HPDE6-E6E7 (cell line): ENCODE data around the gene CMTM1.
"Not testable (repeated sequence)": the region's sequence is repeated elsewhere in the genome, so short reads cannot be mapped to it uniquely, and the experiment has no call there.

Source experiments
- DNase-seq: peaks from one replicate; pipeline ENCODE4 v3.0.0; 2011; ENCODE audit warnings: missing footprints; ENCODE audit errors: extremely low spot score

CMTM1 gene

GRCh38 chr16:66592241-66592640, 26.0 kb downstream of the CMTM1 start:
- DNase-seq, result no peak

DNA sequence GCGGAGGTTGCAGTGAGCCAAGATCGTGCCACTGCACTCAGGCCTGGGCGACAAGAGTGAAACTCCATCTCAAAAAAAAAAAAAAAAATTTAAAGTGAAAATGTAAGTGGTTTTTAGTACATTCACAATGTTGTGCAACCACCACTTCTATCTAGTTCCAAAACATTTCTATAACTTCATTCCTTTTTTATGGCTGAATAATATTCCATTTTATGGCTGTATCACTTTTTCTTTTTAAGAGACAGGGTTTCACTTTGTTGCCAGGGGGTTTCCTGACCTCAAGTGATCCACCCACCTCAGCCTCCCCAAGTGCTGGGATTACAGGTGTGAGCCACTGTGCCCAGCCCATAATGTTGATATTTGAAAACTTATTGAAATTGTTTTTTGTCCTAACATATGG, 26.6 kb downstream of the CMTM1 start:
- no peak for DNase-seq

DNA sequence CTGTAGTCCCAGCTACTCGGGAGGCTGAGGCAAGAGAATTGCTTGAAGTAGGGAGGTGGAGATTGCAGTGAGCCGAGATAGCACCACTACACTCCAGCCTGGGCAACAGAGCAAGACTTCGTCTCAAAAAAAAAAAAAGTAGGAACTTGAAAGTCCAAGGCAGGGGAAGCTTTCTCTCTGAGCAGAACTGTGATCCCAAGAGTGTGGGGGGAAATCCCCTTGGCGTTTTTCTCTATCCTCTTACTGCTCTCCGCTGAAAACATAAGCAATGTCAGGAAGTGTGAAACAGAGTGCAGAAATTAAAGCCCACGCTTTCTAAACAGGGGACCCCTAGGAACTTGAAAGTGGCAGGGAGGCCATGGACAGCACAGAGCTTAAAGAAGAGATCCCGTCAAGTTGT, 28.5 kb downstream of the CMTM1 start:
- no peak for DNase-seq

DNA sequence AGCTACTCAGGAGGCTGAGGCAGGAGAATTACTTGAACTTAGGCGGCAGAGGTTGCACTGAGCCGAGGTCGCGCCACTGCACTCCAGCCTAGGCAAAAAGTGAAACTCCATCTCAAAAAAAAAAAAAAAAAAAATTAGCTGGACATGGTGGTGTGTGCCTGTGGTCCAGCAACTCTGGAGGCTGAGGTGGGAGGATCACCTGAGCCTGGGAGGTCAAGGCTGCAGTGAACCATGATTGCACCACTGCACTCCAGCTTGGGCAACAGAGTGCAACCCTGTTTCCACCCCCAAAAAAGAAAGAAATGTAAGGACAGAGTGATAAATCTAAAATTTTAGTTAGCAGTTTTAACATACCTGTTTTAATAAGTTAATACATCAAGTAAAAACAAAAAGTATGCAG, 30.3 kb downstream of the CMTM1 start:
- DNase-seq, result not testable (repeated sequence)

GRCh38 chr16:66596986-66597848, 31.0 kb downstream of the CMTM1 start:
- no peak for DNase-seq

DNA sequence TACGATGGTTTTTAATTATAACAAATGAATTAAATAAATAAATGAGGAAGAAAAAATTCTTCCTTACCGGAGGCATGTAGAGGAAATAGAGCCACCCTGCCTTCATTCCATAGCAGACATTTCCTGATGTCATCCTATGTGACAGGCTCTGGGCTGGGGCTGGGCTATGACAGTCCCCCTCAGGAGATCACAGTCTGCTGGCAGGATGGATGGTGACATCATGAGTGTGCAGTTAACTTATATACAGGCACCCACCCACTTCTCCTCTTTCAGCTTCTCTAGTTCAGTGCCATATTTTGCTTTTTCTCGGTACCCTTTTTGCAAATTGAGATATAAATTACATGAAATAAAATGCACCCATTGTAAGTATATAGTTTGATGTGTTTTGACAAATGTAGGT, 31.9 kb downstream of the CMTM1 start:
- no peak for DNase-seq

GRCh38 chr16:66599726-66600125, 33.5 kb downstream of the CMTM1 start:
- DNase-seq, result no peak

DNA sequence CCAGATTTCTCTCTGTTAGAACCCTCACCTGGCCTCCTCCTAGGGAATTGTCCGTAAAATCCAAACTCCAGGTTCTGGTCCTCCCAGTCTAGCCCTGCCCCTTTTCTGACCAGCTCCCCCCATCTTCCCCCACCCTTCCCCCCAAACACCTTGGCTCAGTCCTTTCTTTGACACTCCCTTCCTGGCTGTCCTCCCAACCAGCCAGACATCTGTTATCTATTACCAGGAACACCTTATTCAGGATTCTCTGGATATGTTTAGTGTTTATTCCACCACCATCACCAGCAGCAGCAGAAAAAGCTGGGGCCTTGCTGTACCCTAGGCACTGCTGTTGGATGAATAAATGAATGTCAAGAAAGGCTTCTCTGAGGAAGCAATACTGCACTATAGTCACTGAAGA, 34.2 kb downstream of the CMTM1 start:
- no peak for DNase-seq

- DNase-seq, result no peak
These were observed 35.2 kb downstream of the CMTM1 start for GRCh38 chr16:66601471-66601870.

DNA sequence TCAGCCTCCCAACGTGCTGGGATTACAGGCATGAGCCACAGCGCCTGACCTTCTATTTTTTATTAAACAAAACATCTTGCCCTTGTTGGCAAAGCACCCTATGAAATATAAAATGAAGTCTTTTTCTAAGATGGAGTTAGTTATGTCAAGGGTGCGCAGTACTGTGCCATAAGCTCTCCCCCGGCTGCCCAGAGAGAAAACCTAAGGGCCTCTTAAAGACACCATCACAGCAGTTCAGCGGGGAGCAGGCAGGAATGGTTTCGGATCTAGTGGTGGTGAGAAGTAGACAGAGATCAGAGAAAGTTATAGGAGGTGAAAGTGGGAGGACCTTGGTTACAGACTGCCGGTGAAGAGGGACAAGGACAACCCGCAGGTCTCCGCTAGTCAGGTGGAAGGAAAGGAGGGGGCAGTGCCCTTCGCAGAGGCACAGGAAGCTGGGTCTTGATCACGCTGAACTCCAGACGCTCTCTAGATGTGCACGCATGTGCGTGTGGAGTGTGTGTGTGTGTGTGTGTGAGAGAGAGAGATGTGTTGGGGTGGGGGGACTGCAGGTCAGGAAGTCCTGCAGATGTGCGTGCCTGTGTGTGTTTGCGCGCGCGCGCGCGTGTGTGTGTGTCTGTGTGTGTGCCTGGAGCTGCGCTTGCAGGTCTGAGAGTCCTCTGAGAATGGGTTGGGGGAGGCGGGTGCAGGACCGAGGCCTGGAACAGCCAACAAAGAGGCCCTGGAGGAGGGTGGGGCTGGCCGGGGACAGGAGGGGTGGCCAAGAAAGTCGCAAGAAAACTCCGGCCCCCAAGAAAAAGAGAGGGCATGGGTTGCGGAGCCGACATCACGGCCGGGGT, 37.5 kb downstream of the CMTM1 start:
- no peak for DNase-seq

DNA sequence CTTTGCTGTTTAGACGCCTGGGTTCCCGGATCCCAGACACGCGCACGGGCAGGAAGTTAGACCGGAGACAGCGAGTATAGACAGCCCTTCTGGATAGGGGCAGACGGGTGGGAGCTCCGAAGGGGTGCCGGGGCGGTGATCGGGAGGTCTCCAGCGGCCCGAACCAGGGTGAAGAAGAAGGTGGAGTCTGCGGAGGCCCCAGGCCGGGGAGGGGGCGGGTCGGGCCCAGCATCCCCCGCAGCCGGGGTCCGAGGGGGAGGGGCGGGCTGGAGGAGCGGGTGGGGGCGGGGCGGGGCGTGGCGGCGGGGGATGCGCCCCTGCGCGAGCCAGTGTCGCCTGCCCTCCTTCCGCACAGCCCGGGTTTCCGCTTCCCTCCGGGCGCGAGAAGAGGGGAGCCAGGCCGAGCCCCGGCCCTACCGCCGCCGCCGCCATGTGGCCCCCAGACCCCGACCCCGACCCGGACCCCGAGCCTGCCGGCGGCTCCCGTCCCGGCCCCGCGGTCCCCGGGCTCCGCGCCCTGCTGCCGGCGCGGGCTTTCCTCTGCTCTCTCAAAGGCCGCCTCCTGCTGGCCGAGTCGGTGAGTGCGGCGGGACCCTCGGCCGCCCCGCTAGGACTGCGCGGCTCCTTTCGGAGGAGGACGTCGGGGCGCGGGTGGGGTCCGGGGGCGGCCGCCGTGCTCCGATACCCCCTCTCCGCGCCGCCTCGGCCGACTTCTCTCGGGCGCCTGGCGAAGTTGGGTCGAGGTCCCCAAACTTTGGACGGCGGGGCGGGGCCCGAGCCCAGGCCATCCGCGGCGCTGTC, 38.3 kb downstream of the CMTM1 start, which contains the start of gene CMTM3:
CMTM3 (plus strand) TSS at position 329 of the 801 bp plus-strand sequence; CDS start at position 431, 102 bp downstream.
- no peak for DNase-seq

GRCh38 chr16:66605177-66605978, 39.1 kb downstream of the CMTM1 start:
- DNase-seq, result no peak

- no peak for DNase-seq
These were observed 39.9 kb downstream of the CMTM1 start for GRCh38 chr16:66605979-66606751.

DNA sequence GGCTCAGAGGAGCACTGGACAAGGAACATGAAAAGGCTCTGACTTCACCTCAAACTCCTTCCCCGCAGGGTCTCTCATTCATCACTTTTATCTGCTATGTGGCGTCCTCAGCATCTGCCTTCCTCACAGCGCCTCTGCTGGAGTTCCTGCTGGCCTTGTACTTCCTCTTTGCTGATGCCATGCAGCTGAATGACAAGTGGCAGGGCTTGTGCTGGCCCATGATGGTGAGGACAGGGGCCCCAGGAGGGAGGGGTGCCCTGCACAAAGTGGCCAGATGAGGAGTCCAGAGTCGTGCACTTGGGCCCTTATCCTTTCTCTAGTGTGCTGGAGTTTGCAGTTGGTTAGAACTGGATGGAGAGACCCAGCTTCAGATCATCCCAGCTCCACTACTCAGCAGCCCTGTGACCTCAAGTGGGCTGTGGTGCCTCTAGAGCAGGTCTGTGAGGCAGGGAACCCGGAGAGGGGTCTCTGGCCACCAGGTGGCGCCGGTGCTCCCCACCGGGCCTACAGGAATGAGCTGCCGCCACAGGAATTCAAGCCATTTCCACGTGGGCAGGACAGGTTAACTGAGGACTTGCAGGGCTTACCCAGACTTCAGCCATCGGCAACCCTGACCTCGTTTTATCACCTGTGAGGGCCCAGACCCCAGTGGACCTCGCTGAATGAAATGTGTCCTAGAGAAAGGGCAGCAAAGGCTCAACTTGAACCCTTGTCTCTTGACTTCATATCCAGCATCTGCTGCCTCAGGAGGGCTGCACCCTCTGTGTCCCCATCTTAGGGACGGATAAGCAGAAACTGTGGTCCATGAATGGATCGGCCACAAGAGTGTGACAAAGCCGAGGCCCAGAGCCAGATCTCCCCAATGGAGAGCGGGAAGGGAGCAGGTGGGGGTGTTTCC, 42.3 kb downstream of the CMTM1 start:
- DNase-seq, result peak; percentile 98

- no peak for DNase-seq
These were observed 42.9 kb downstream of the CMTM1 start for GRCh38 chr16:66609139-66609510.

GRCh38 chr16:66610111-66610820, 44.0 kb downstream of the CMTM1 start:
- DNase-seq, result no peak

GRCh38 chr16:66611911-66612310, 45.7 kb downstream of the CMTM1 start:
- not testable (repeated sequence) for DNase-seq

- no peak for DNase-seq
These were observed 46.2 kb downstream of the CMTM1 start for GRCh38 chr16:66612422-66612821.
